Measurements from ENCODE around the gene TUBGCP5.

Gene TUBGCP5

GRCh38 chr15:22973987-22974386, 65.4 kb downstream of the TUBGCP5 start:
- no peak for DNase-seq

GRCh38 chr15:22973286-22973685, 66.1 kb downstream of the TUBGCP5 start:
- peak; percentile 39 to 66 for DNase-seq

GRCh38 chr15:22969489-22969888, 69.9 kb downstream of the TUBGCP5 start:
- DNase-seq: no peak

GRCh38 chr15:22968366-22968765, 71.0 kb downstream of the TUBGCP5 start:
- DNase-seq: no peak

- DNase-seq: no peak
Observed at GRCh38 chr15:22967084-22967770, 72.1 kb downstream of the TUBGCP5 start.

- no peak for DNase-seq
Observed at GRCh38 chr15:22966321-22967083, 72.9 kb downstream of the TUBGCP5 start.

GRCh38 chr15:22963641-22964040, 75.7 kb downstream of the TUBGCP5 start:
- no peak for DNase-seq

GRCh38 chr15:22962611-22963010, 76.8 kb downstream of the TUBGCP5 start:
- no peak for DNase-seq

- no peak for DNase-seq
Observed at GRCh38 chr15:22961762-22962161, 77.6 kb downstream of the TUBGCP5 start.

GRCh38 chr15:22960556-22960955, 78.8 kb downstream of the TUBGCP5 start:
- no peak for DNase-seq

- DNase-seq: no peak
Observed at GRCh38 chr15:22960126-22960525, 79.2 kb downstream of the TUBGCP5 start.

GRCh38 chr15:22959321-22960101, 79.9 kb downstream of the TUBGCP5 start:
- DNase-seq: no peak

GRCh38 chr15:22958487-22959280, 80.7 kb downstream of the TUBGCP5 start:
- no peak for DNase-seq

GRCh38 chr15:22956978-22957260, 82.5 kb downstream of the TUBGCP5 start:
- DNase-seq: no peak

GRCh38 chr15:22956257-22956977, 83.0 kb downstream of the TUBGCP5 start:
- DNase-seq: no peak

- DNase-seq: no peak
Observed at GRCh38 chr15:22955544-22956119, 83.7 kb downstream of the TUBGCP5 start.

GRCh38 chr15:22954798-22955543, 84.4 kb downstream of the TUBGCP5 start:
- DNase-seq: peak in 1 of 2 experiments; percentile 52

- DNase-seq: no peak
Observed at GRCh38 chr15:22954326-22954725, 85.0 kb downstream of the TUBGCP5 start.

- DNase-seq: no peak
Observed at GRCh38 chr15:22952796-22953579, 86.4 kb downstream of the TUBGCP5 start.

Measured in NCI-H526 (cell line).